Spinal cord (tissue), 10 donors: Measurements from ENCODE around the gene P2RY12. TPM values are rescaled to one million over a fixed set of nuclear protein-coding genes. Genes with fewer than 3 reads are reported as not detected.

ENCODE experiments used
- DNase-seq, 6 donors: peaks; one replicate each; pipeline versions ENCODE4 v3.0.0 to v3.0.0-alpha.2; 2013 to 2015; ENCODE audit warnings: low spot score in 6 of 6, low read depth in 4 of 6
- H3K27ac ChIP-seq: one replicate; pipeline ENCODE4 v1.5.1; 2013; ENCODE audit warnings: low read depth, low read length, control low read depth
- H3K27me3 ChIP-seq: one replicate; pipeline ENCODE4 v1.6.1; 2013; ENCODE audit warnings: low read length; ENCODE audit not compliant: control insufficient read depth, insufficient read depth
- H3K36me3 ChIP-seq: one replicate; pipeline ENCODE4 v1.6.1; 2013; ENCODE audit warnings: low read length; ENCODE audit not compliant: control insufficient read depth, insufficient read depth
- H3K4me1 ChIP-seq: one replicate; pipeline ENCODE4 v1.6.1; 2013; ENCODE audit warnings: low read length; ENCODE audit not compliant: control insufficient read depth, insufficient read depth
- H3K4me3 ChIP-seq: one replicate; pipeline ENCODE4 v1.5.1; 2013; ENCODE audit warnings: low read depth, low read length, control low read depth
- H3K9me3 ChIP-seq: one replicate; pipeline ENCODE4 v1.6.1; 2013; ENCODE audit warnings: low read length; ENCODE audit not compliant: control insufficient read depth, insufficient read depth
- WGBS: methylation state at CpG from one replicate; pipeline ENCODE4 v1.1.5; 2013; ENCODE audit warnings: missing lambda C conversion rate; ENCODE audit not compliant: insufficient coverage; 5-methylcytosine and 5-hydroxymethylcytosine counted together
- polyA plus RNA-seq, 2 donors: library from polyadenylated mRNA; unstranded; fragments of 120-200 nt; gene quantifications; one replicate each; pipeline ENCODE4 v1.2.1, GENCODE V29; 2013; ENCODE audit not compliant: insufficient read length in 2 of 2
- total RNA-seq, 2 donors: library from RNA; depleted of rRNA in 1 of 2; stranded (reverse); fragments of 120-200 nt in 1 of 2; fragments of >200 nt in 1 of 2; gene quantifications; one replicate each; pipeline versions ENCODE4 v1.2.3 to v1.2.4, GENCODE V29; 2013 to 2014
- donor health status: healthy.

Gene P2RY12
- total and polyA plus RNA-seq, 4 donors, result 62.7 to 167 (median 87.6) TPM

GRCh38 chr3:151330379-151330778 is 54.2 kb downstream of the P2RY12 start:
- H3K27ac ChIP-seq, result no peak overlapping the region
- 93% methylated on average over 2 of the region's 4 CpGs for whole genome bisulfite sequencing
- H3K9me3 ChIP-seq, result no peaks in the 10 kb centered on the region
- no peak overlapping the region for H3K4me3 ChIP-seq
- no peaks in the 10 kb centered on the region for H3K27me3 ChIP-seq
- DNase-seq, result no peak
- H3K36me3 ChIP-seq, result no peaks in the 10 kb centered on the region
- no peaks in the 10 kb centered on the region for H3K4me1 ChIP-seq

- no peaks in the 10 kb centered on the region for H3K9me3 ChIP-seq
- no peak within 1 kb of the TSS for H3K4me3 ChIP-seq
- no peak within 1 kb of the TSS for H3K27ac ChIP-seq
- no peaks in the 10 kb centered on the region for H3K27me3 ChIP-seq
- no peaks in the 10 kb centered on the region for H3K36me3 ChIP-seq
- DNase-seq, result no peak
- WGBS, result no CpG with 5 or more reads among the region's 1 CpG
- no peaks in the 10 kb centered on the region for H3K4me1 ChIP-seq
These were observed 55.2 kb downstream of the P2RY12 start, which contains the start of gene P2RY13 for GRCh38 chr3:151329363-151329762. Gene P2RY13 (minus strand): TSS chr3:151329549. CDS start chr3:151329528, 21 bp downstream.

GRCh38 chr3:151328298-151328995 is 56.1 kb downstream of the P2RY12 start:
- no peaks in the 10 kb centered on the region for H3K9me3 ChIP-seq
- H3K4me3 ChIP-seq, result no peak overlapping the region
- no peak for DNase-seq
- WGBS, result 52% methylated on average over 4 of the region's 10 CpGs
- no peaks in the 10 kb centered on the region for H3K4me1 ChIP-seq
- no peaks in the 10 kb centered on the region for H3K27me3 ChIP-seq
- H3K27ac ChIP-seq, result no peak overlapping the region
- H3K36me3 ChIP-seq, result no peaks in the 10 kb centered on the region

- peak in 3 of 6 donors; percentile 6 to 63 (median 39) for DNase-seq
- Histone ChIP-seq H3K27ac (no peak overlapping the region), H3K36me3 (no peaks in the 10 kb centered on the region), H3K4me3 (no peak overlapping the region), H3K27me3 (no peaks in the 10 kb centered on the region), H3K9me3 (no peaks in the 10 kb centered on the region), H3K4me1 (no peaks in the 10 kb centered on the region)
- WGBS, result no CpG with 5 or more reads among the region's 3 CpGs
These were observed 56.9 kb downstream of the P2RY12 start for GRCh38 chr3:151327571-151328198.

- WGBS, result no CpG with 5 or more reads among the region's 1 CpG
- Histone ChIP-seq H3K4me3 (no peak overlapping the region), H3K4me1 (no peaks in the 10 kb centered on the region), H3K36me3 (no peaks in the 10 kb centered on the region), H3K27me3 (no peaks in the 10 kb centered on the region), H3K9me3 (no peaks in the 10 kb centered on the region), H3K27ac (no peak overlapping the region)
- DNase-seq, result no peak
These were observed 62.0 kb downstream of the P2RY12 start for GRCh38 chr3:151322511-151322910.

- Histone ChIP-seq H3K4me3 (no peak overlapping the region), H3K27ac (no peak overlapping the region), H3K27me3 (no peaks in the 10 kb centered on the region), H3K4me1 (no peaks in the 10 kb centered on the region), H3K9me3 (no peaks in the 10 kb centered on the region), H3K36me3 (no peaks in the 10 kb centered on the region)
- DNase-seq, result no peak
- WGBS, result no CpG with 5 or more reads among the region's 1 CpG
These were observed 63.0 kb downstream of the P2RY12 start for GRCh38 chr3:151321526-151321925.

GRCh38 chr3:151320131-151320530 is 64.4 kb downstream of the P2RY12 start:
- no peak overlapping the region for H3K27ac ChIP-seq
- no peaks in the 10 kb centered on the region for H3K36me3 ChIP-seq
- DNase-seq, result no peak
- H3K4me1 ChIP-seq, result no peaks in the 10 kb centered on the region
- whole genome bisulfite sequencing, result 100% methylated on average over 1 of the region's 2 CpGs
- no peaks in the 10 kb centered on the region for H3K27me3 ChIP-seq
- no peaks in the 10 kb centered on the region for H3K9me3 ChIP-seq
- no peak overlapping the region for H3K4me3 ChIP-seq

- H3K27me3 ChIP-seq, result no peaks in the 10 kb centered on the region
- no peak overlapping the region for H3K4me3 ChIP-seq
- H3K36me3 ChIP-seq, result no peaks in the 10 kb centered on the region
- no peaks in the 10 kb centered on the region for H3K9me3 ChIP-seq
- no CpG with 5 or more reads among the region's 4 CpGs for WGBS
- H3K4me1 ChIP-seq, result no peaks in the 10 kb centered on the region
- no peak overlapping the region for H3K27ac ChIP-seq
- DNase-seq, result no peak
These were observed 64.9 kb downstream of the P2RY12 start for GRCh38 chr3:151319628-151320027.

GRCh38 chr3:151318991-151319390 is 65.6 kb downstream of the P2RY12 start:
- Histone ChIP-seq H3K4me1 (no peaks in the 10 kb centered on the region), H3K36me3 (no peaks in the 10 kb centered on the region), H3K27ac (no peak overlapping the region), H3K9me3 (no peaks in the 10 kb centered on the region), H3K4me3 (no peak overlapping the region), H3K27me3 (no peaks in the 10 kb centered on the region)
- peak in 1 of 6 donors; percentile 51 for DNase-seq
- 94% methylated on average over 3 of the region's 7 CpGs for WGBS

- H3K27me3 ChIP-seq, result no peaks in the 10 kb centered on the region
- no peak for DNase-seq
- H3K4me1 ChIP-seq, result no peaks in the 10 kb centered on the region
- H3K9me3 ChIP-seq, result no peaks in the 10 kb centered on the region
- H3K36me3 ChIP-seq, result no peaks in the 10 kb centered on the region
- no peak overlapping the region for H3K4me3 ChIP-seq
- no peak overlapping the region for H3K27ac ChIP-seq
These were observed 66.2 kb downstream of the P2RY12 start for GRCh38 chr3:151318313-151318712.
